DMS 273 treated with DMSO at 0.1 percent for 48 hours (cell line): Measurements from ENCODE around the gene TMEM178B.
"Not testable (repeated sequence)": the region's sequence is repeated elsewhere in the genome, so short reads cannot be mapped to it uniquely, and the experiment has no call there.

ENCODE experiments used
- DNase-seq: peaks from one replicate; lab custom pipeline; 2025; lab: John Stamatoyannopoulos, UW

The TMEM178B gene

DNA sequence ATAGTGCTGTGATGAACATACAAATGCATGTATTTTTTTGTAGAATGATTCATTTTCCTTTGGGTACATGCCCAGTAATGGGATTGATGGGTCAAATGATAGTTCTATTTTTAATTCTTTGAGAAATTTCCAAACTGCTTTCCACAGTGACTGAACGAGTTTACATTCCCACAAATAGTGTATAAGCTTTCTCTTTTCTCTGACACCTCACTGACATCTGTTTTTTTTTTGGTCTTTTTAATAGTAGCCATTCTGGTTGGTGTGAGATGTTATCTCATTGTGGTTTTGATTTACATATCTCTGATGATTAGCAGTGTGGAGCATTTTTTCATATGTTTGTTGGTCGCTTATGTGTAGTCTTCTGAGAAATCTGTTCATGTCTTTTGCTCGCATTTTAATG, 282.3 kb downstream of the TMEM178B start:
- no peak for DNase-seq

GRCh38 chr7:141358386-141358785, 284.5 kb downstream of the TMEM178B start:
- DNase-seq = no peak

GRCh38 chr7:141359262-141359661, 285.4 kb downstream of the TMEM178B start:
- DNase-seq = no peak

GRCh38 chr7:141359740-141360415, 286.0 kb downstream of the TMEM178B start:
- no peak for DNase-seq

DNA sequence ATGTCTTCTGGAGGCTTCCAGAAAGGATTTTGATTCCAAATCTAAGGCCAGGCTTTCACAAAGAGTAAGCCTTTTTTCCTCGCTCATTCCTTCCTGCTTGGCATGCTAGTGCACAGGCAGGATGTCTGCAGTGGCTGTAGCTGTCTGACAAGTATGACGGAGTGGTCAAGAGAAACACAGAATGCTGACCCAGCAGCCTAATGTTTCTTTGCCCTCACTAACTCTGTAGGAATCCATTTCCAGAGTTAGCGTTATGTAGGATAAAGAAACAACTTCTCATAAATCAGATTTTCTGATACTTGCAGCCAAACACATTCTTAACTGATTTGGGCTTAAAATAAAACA, 286.5 kb downstream of the TMEM178B start:
- DNase-seq = no peak

DNA sequence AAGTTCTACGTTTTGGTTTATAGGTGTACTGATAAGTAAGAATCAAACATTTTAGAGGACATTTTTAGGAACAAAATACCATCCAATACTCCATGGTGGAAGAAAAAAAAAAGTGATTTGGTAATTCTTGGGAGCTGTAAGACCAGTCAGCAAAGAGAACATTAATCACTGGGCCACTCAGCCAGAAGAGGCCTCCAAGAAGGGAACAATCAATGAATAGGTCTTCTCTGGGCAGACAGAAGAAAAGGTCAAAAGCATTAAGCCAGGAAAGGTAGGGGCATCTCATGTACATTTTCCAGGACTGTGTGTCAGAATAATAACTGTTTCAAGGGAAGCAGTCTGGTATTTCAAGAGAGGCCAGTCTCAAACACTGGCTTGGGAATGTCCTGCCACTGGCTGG, 286.9 kb downstream of the TMEM178B start:
- DNase-seq = no peak

DNA sequence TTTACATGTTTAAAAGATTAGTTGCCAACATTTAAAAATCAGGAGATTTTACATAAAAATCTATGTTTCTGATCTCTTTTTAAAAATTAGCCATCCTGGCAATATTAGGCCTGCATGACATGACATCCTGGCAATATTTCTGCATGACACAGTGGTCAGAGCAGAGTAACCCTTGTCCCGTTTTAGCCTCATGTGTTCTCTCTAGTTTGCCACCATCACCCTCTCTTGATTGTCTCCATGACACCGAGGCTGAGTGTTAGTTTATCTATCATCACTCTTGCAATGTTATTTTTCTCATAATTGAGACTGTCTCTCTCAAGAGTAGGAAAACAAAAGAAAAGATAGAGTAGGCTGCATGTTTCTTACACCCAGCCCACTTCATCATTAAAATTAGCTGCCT, 287.6 kb downstream of the TMEM178B start:
- DNase-seq = no peak

DNA sequence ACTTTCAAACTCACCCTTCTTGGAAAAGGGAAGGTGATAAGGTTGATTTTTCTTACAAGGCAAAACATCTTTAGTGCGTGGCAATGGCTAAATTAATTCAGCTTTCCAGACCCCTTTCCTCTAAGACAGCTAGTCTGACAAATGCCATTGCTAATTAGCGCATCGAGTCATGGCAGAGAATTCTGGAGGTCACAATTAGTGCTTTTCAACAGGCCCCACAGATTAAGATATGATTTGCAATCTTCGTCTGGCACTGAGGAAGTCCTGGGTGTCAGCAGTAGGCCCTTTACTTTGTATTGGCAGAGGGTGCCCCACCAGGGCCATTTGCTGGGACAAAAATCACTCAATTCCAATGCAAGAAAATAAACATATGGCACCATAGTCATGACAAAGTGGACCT, 288.1 kb downstream of the TMEM178B start:
- no peak for DNase-seq

DNA sequence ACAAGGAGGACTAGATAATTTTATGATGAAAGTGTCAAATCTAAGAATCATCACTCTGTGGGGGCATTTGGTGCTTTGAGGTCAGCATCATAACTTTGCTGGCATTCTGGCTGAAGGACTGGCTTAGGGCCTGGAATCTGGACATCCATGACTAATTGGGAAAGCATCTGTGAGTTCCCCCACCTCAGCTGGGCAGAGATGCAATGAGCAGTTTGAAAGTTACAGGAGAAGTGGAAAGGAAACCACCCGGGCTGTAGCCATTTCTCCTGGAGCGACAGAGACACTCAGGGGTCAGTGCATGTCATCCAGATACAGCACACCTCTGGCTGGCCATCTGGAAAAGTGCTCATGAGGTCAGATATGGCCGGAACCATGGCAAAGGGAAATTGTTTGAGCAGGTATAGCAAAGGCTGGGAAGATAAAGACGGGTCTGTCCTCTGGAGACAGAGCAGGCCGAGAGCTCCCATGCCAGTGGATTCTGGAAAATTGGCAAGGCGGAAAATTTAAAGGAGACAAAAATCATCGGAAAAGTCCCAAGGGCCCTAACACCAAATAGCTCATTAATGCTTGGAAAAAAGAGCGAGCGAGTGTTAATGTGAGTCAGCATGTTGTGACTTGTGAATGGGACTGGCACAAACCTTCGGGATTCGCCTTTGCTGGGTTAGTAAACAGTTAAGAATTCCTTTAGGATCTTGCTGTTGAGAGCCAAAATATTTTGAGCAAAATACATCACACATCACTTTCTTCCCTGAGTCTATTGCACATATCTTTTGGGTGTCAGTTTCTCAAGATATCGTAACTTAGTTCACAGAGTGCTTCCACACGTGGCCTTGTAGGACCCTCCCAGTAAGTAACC, 288.9 kb downstream of the TMEM178B start:
- DNase-seq = no peak

GRCh38 chr7:141363748-141364147, 289.9 kb downstream of the TMEM178B start:
- DNase-seq = no peak

GRCh38 chr7:141366091-141366621, 292.3 kb downstream of the TMEM178B start:
- DNase-seq = no peak

GRCh38 chr7:141369422-141369821, 295.6 kb downstream of the TMEM178B start:
- no peak for DNase-seq

- no peak for DNase-seq
Observed at GRCh38 chr7:141370178-141370577, 296.3 kb downstream of the TMEM178B start.

GRCh38 chr7:141370650-141371049, 296.8 kb downstream of the TMEM178B start:
- no peak for DNase-seq

DNA sequence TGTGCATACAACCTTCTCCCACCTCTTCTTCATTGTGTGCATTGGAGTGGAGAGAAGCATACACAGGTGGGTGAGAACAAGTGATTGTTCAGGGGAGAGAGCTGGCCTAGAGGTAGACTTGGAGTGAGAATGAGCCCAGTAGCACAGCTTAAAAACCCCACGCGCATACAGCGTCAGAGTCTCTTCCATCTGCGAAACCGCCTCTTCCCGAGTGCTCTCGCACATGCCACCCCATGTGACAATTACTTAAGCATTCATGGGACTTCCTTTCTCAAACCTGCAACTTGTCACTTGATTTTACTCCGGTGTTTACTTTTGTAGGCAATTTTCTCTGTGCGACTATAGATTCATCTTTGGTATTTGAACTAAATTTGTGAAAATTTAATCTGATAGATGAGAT, 300.6 kb downstream of the TMEM178B start:
- DNase-seq = no peak

DNA sequence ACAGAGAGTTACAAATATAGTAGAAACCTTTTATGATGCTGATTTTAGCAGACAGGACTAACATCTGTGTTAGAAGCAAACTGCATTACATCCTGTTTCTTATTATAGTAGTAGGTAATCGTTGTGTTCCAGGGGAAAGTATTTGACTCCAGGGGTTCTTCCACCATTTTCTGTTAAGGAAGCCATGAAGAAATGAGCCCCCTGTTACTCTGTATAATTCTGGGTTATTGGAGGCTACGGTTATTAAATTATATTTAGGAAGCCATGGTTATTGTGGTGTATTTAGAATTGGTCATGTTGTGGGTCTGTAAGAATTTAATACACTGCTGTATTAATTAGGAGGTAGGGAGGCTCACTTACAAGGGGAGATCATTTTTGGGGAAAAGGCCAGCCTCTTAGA, 301.6 kb downstream of the TMEM178B start:
- DNase-seq = no peak

DNA sequence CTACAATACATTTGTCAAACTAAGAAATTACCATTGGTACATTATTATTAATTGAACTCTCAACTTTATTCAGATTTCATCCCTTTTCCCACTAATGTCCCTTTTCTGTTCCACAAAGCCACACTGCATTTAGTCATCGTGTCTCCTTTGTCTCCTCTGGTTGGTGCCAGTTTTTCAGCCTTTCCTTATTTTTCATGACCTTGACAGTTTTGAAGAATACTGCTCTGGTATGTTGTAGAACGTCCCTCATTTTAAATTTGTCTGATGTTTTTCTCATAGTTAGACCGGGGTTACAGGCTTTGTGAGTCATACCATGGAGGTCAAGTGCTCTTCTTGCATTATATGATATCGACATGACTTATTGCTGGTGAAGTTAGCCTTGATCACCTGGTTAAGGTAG, 304.0 kb downstream of the TMEM178B start:
- no peak for DNase-seq

DNA sequence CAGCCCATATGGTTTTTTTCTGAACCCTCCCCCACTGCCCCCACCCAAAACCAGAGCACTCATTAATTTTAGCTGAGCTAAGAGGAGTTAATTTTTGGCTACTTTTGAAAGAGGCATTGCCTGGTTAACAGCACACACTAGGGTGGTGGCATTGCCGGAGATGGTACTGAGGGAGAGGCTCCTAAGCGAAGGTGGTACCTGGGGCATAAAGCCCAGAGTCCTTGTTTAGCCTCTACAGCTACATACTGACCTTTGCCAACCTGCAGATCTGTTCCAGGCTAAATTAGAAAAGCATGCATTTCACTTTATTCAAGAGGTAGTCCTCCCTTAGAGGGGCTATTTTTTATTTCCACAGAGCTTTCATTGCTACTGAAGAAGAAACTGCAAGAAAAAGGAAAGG, 304.5 kb downstream of the TMEM178B start:
- no peak for DNase-seq

DNA sequence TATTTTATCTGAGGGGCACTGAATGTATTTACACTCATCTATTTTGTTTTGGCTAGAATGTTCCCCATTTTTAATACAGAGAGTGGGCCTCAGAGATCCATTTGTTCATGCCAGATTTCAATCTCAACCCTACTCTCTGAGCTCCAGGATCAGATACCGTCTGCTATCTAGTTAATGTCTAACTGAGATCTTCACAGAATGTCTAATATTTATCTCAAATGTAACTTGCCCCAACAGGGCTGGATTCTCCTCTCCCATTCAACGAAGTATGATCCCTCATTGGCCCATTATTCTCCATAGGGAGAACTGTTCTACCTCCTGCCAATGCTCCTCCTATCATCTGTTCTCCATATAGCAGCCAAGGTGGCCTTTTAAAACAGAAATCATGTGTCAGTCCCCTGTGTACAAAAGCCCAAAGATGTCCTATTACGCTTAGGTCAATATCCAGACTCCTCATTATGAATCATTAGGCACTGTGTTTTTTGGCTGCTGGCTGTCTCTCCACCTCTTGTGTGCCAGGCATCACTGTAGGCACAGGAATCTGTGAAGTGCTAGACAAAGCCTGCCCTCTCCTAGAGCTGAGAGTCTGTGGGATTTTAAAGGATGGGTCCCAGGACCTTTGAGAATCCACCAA, 308.0 kb downstream of the TMEM178B start:
- DNase-seq = no peak

- DNase-seq = not testable (repeated sequence)
Observed at GRCh38 chr7:141383356-141383755, 309.5 kb downstream of the TMEM178B start.

DNA sequence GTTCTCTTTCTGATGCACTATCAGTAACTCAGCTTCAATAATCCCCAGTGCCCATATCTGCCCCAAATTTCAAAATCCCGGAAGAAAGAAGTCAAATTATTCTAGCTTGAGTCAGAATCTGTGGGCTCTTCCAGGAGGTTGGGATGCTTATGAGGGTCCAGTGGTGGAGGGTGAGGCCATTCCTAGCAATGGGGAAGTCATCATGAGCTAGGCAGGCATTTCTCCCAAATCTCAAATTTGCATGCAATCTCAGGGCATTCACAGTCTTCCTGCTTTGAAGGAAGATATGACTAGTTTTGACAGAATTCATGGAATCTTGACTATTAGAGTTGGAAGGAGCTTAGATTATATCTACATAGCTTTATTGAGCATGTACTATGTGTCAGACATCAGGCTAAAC, 313.0 kb downstream of the TMEM178B start:
- no peak for DNase-seq

DNA sequence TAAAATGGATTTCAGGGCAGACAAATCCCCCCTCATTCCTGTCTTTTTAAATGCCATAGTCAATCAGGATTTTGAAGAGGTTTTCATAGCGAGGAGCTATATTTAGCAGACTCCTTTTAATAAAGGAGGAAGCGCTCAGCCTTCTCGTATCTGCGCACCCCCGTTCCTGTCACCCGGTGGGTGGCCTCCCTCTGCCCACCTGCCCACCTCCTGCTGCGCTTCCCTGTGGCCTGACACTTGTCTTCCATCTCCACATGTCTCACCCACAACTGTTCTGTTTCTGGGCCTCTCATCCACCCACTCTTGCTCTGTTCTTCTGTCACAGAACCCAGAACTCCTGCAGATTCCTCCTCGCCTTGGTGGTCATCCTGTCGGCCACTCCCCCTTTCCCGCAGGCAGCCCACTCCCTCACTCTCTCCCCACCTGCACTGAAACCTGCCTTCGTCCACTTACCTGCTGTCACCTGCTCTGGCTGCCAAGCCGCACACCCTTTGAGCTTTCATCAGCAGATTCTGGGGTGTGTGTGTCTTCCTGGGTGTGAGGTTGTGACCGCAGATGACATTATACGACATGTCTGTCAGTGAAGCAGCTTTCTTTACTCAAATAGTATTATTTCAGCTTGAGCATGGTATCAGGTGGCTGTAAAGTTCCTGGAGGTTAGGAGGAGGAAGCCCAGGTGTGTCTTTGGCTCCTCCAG, 313.8 kb downstream of the TMEM178B start:
- no peak for DNase-seq
